Activated CD4-positive, alpha-beta T cell treated with anti-CD3 and anti-CD28 coated beads, Interleukin-2, amount 50 U/mL, for 24 hours (primary cell): ENCODE results near the gene TAF3.
A peak's percentile ranks its signal among the peaks of the same experiment; 100 is the strongest.
"Not testable (repeated sequence)": the region's sequence is repeated elsewhere in the genome, so short reads cannot be mapped to it uniquely, and the experiment has no call there.

Experiments used
- DNase-seq, 2 donors: peaks; one replicate each; pipeline ENCODE4 v3.0.0-alpha.2; 2020; ENCODE audit warnings: low read depth in 1 of 2, low spot score in 1 of 2

TAF3 gene

DNA sequence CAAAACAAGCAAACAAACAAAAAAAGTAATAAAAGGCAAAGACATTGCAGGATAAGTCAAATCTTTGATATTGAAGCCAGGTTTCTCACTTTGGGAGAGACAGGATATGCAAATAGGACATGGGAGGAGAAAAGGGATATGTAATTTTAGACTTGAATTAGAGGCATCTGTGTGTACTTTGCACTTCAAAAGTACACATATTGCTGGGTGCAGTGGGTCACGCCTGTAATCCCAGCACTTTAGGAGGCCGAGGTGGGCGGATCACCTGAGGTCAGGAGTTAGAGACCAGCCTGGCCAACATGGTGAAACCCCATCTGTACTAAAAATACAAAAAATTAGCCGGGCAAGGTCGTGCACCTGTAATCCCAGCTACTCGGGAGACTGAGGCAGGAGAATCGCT is 6.6 kb upstream of the TAF3 start:
- not testable (repeated sequence) for DNase-seq

DNA sequence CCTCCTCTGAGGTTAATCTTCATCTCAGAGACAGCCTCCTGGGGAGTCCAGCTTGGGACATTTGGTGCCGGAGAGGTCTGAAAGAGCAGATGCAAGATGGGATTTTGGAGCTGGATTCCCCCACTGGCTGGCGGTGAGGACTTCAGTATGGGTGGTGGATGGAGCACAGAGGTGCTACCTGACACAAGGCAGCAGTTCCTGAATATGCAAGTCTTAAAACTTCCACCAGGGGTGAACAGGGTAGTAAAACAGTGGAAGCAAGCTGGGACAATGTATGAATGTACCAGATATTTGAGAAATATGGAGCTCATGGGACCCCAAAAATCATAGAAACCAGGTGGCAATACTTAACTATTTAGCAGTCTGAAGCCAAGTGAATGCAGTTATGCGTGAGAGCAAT is 4.8 kb upstream of the TAF3 start:
- DNase-seq = no peak

DNA sequence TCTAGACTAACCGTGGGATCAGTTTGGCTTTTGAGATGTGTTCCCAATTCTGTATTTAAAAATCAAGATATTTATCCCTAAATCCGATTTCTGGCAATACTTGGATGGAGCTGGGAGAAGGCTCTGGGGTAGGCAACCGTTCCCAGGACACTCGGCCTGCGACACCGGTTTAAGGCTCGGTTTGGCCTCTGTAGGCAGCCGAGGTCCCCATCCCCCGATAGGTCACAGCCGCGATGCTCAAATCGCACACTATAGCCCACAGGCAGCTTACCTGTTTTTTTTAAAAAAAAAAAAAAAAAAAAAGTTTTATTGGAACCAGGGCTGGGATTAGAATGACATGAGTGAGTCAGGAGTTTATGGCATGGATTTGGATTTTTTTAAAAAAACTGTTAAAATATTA is 729 bp upstream of the TAF3 start:
- DNase-seq = no peak

DNA sequence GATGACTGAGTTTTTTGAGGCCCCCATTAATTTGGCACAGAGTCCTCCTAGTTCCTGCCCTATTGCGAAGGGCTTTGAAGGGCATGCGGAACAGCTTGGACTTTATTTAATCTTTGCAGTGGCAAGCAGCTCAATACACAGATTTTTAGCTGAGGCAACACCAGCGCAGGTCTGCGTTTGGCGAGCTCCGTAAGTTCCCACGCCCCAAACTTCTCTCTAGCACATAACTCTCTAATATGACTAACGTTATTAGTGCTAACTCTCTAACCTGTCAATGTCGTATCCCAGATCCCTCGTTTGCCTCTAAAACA is 366 bp upstream of the TAF3 start:
- DNase-seq = no peak

DNA sequence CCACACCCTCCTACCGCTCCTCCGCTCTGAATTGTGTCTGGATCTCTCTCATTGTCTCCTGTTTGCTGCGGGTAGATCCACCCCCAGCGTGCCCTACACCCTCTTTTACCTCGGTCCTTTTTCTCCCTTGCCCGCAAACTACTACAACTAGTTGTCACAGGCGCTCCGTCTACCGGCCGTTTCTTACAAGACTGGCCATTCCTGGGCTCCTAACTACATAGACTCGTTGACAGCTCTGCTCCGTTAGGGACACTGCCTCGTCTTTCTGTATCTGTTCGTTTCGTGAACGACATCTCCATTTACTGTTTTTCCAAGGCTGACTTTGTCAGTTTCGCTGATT is 786 bp downstream of the TAF3 start:
- DNase-seq = peak in 1 of 2 donors; percentile 15

DNA sequence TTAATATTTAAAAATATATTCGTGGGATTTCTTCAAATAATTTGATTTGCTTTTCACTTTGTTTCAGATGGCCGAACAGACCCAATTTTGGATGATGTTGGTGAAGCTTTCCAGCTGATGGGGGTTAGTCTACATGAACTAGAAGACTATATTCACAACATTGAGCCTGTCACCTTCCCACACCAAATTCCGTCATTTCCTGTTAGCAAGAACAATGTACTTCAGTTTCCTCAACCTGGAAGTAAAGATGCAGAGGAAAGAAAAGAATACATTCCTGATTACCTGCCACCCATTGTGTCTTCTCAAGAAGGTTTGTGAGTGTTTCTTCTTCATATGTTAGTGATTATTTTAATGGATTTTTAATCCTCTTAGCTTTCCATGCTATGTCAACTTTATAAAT is 5.9 kb downstream of the TAF3 start:
- no peak for DNase-seq

DNA sequence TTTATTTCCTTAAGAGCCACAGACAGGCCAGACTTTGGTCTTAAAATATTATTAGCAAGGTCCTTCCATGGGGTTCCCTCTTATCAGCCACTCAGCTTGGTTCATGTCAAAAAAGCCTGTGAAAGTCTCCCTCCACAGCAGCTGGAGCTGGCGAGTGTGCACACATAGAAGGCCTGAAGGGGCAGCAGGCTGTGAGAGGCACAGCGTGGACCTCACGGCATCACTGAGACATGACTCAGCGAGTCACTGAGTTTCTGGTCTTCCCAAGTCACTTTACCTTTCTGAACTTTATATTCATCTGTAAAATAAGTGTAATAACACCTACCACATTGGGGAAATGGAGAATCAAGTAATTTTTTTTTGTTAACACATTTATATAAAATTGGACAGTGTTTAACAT is 8.7 kb downstream of the TAF3 start:
- DNase-seq = no peak

DNA sequence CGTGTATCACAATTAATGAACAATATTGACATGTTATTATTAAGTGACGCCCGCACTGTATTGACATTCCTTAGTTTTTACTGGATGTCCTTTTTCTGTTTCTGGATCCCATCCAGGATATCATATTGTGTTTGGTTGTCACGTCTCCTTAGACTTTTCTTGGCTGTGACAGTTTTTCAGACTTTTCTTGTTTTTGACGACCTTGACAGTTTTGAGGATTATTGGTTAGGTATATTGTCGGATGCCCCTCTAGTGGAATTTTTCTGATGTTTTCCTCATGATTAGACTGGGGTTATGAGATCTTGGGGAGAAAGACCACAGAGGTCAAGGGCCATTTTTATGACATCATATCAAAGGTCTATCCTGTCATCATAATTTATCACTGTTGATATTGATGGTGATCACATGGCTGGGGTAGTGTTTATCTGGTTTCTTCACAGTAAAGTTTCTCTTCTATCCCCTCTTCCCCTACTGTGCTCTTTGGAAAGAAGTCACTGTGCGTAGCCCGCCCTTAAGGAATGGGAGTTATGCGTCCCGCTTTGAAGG is 11.1 kb downstream of the TAF3 start:
- no peak for DNase-seq

DNA sequence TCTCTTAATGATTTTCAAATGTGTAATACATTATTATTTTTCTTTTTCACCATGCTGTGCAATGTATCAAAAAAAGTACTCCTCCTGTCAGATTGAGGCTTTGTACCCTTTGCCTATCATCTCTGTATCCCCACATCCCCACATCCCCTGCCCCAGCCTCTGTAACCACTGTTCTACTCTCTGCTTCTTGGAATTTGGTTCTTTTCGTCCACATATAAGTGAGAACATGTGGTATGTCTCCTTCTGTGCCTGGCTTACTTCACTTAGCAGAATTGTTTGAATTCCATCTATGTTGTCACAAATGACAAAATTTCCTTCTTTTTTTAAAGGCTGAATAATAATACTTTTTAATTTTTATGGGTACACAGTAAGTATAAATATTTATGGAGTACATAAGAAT is 13.8 kb downstream of the TAF3 start:
- DNase-seq = no peak

DNA sequence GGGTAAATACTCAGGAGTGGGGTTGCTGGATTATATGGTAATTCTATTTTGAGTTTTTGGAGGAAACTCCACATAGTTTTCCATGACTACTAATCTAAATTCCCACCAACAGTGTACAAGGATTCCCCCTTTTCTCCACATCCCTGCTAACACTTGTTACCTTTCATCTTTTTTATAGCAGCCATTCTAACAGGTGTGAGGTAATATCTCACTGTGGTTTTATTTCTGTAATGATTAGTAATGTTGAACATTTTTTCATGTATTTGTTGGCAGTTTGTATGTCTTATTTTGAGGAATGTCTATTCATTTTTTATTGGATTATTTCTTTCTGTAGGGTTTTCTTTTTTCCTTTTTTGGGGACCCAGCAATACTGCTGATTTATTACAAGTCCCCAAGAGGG is 14.9 kb downstream of the TAF3 start:
- DNase-seq = no peak

DNA sequence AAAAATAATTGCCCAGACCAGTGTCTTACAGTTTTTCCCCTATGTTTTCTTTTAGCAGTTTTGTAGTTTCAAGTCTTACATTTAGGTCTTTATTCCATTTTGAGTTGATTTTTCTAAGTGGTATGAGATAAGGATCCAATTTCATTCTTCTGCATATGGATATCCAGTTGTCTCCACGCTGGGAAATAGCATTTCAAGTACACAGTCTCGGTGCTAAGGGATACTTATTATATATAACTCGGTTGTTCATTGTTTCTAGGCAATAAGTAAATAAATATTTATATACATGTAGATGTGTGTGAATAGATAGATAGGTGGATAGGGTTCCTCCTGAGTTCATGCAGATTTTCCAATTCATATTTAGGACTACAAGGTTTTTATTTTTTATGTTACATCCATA is 16.0 kb downstream of the TAF3 start:
- DNase-seq = no peak

DNA sequence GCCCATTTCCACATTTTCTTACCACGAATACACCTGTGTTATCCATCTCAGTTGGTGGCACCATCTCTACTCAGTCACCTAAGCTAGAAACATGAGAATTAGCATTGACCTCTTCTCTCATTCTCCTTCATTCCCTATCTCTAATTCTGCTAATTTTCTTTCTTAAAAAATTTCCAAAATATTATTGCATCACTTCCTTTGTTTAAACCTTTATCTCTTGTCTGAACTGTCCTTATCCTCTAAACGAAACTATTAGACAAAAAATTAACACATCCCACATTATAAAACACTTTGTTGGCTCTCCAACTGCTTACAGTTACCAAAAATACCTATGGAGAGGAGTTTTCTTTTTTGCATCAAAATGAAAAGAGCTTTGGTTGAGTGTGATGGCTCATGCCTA is 18.3 kb downstream of the TAF3 start:
- DNase-seq = no peak

DNA sequence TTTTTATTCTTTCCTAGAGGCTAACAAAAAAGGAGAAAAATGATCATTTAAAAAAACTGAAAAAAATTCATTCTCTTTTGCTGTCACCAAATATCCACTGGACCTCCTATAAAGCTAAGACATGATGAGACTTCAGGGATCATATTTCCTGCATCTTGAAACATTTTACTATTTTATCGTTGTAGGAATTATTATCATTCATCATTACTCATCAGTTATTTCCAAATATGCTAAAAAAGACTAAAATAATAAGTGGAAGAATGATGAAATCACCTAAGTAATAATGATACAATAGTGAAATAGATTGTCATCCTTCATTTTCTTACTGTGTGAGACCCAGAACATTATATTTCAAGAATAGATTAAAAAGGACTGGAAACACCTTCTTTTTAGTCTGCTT is 28.3 kb downstream of the TAF3 start:
- DNase-seq = no peak

DNA sequence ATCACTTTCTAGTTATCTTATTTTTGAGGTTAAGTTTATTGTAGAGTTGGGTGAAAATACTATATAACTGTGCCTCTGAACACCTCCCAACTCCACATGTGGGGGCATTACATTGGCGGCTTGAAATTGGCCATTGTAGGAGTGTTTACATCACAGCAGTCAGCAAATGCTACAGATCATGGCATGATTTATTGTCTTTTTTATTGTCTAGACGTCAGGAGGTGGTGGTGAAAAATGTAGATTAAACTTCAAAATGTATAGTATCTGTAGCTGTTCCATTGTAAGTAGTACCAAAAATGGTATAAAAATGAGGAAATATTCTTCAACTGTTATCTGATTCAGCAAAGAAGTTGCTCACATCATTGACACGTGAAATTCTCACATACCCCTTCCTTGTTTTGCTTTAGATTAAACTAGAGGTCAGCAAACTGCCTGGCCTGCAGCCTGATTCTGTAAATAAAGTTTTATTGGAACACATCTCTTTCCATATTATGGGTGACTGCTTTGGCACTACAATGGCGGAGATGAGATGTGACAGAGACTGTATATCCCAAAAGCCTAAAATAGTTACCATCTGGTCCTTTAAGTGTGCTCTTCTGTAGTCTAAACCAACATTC is 35.0 kb downstream of the TAF3 start:
- DNase-seq = no peak

DNA sequence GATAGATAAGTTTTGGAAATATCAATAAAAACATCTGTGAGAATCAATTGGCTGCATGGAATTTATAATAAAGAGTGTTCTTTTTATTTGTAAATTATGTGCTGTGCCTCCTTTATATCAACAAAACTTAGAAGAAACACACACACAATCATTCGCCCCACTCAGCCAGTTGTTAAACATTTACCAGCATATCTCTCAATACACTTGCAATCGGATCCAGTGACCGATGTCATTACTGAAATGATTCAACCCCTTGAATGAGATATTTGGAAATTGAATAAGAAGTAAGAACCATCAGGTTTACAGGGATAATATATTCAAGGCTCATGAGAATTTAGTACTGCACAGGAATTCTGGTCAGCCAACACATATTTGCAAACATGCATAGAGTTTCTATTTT is 35.6 kb downstream of the TAF3 start:
- DNase-seq = no peak

DNA sequence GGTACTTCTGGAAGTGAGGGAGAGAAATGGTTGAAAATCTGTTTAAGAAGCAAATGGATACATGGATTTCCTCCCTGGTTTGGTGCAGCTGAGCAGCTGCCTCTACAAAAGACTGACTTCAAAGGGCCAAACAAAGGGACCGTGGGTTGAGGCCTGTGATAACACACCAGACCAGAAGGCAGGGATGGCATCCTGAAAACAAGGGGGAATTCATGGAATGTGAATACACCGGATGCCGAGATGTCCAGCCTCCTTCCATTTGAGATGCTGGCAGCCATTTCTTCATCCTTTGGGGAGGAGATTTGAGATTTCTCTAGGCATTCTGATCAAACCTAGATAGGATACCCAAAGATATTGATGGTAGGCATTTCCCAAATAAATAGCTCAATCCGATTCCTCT is 36.9 kb downstream of the TAF3 start:
- no peak for DNase-seq

DNA sequence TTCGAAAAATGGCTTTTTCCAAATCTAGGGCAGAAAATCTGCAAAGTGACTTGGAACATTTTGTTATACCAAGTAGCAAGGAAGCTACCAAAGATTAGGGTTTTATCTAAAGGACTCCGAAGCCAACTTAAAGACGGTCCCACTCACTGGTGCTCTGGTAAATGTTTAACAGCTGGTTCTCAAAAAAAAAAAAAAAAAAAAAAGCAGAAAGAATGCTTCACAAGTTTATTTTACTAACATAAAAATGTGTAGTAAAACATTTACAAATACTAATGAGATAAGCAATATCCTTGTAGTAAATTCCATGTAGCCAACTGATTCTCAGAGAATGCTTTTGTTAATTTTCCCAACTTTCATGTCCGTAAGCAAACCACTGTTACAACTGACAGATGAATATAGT is 38.4 kb downstream of the TAF3 start:
- DNase-seq = no peak

DNA sequence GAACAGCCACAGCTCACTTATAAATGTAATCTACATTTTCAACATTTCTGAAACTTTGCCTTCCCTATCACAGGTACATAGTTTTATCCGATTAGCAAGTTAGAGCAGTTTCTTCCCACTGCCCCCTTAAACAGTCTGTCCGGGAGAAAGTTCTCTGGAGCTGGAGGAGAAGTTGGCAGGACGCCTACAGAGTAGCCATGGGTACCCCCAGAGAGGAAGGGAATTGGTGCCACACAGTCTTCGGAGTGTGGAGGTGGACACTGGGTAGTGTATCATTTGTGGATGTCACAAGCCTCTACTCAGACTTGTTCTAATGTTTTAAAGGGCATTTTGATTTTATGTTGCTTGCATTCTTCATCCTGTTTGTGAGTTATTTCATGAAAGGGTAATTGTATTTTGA is 39.0 kb downstream of the TAF3 start:
- DNase-seq = no peak

DNA sequence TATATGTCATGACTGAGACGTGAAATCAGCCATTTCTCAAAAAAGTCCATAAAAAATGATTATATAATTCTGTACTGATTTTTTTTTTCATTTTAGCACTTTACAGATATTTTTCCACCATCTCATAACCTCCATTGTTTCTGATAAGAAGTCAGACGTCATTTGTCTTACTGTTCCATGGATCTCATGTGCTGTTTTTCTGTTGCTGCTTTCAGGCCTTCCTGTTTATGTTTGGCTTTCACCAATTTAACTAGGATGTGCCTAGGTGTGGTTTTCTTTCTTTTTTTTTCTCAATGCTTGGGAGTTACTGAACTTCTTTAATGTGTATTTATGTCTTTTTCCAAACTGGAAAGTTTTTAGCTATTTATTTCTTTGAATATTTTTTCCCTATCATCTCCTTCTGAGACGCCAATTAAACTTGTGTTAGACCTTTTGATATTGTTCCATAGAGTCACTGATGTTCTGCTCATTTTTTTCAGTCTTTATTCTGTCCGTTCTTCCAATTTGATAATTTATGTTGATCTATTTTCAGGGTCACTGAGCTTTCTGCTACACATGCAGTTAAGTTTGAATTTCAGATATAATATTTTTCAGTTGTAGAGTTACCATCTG is 43.3 kb downstream of the TAF3 start:
- DNase-seq = no peak

DNA sequence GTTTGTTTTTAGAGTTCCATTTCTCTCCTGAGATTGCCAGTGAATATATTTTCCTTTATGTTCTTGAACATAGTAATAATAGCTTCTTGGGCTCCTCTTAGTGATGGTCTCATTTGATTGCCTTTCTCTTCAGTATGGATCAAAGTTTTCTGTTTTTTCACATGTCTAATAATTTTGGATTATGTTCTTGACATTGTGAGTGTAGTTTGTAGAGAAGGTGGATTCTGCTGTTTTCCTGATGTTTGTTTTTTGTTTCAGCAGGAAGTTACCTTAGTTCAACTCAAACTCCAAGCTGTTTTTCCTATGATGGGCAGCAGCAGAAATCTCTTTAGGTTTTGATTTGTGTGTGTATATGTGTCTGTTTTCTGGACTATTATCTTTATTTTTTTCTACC is 43.8 kb downstream of the TAF3 start:
- no peak for DNase-seq

DNA sequence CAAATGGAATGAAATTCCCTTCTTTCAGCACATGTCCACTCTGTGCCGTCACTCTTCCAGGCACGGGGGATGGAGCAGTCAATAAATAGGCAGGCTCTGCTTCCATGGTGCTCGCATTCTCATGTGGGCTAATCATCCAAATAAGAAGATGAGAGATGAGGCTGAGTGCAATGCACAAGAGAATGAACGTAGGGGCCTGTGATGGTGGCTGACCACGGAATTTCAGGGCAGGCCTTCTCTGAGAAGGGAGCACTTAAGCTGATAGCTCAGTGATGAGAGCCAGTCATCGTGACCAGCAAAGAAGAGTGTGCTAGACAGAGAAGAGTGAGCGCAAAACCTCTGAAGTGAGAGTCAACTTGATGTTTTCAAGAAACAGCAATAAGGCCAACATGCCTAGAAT is 47.9 kb downstream of the TAF3 start:
- no peak for DNase-seq

DNA sequence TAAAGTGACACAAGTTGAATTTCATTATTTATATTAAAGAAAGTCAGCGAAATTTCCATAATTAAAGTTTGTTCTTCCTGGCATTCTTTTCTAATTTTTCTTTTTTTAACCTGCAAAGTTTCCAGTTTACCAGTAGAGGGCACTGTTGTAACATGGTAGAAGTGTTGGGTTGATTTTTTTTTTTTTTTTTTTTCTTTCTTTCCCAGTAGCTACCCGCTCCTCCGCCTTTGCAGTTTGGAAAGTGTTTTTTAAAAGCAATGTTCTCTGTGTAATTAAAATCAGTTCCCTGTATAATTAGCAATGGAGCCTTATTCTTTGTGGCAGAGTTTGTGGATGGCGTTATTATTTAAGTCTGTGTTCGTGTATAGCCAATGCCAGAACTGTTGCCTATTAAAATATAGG is 53.7 kb downstream of the TAF3 start:
- peak in 1 of 2 donors; percentile 4 for DNase-seq

DNA sequence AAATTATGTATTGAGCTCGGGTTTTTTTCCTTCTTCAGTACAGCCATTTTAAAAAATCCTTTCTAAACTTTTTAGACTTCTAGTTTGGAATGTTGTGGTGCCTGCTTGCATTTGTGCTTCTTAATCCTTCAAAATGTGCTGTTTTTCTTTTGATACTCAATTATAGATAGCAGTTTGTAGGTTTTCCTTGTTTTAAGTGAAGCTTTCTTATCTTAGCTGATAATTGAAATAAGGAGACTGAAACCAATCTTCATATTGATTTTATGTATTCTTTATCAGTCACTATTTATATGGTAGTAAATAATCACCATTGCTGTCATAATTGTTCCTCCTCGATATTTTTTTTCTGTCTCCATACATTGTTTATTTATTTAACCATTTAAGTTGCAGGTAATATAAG is 56.6 kb downstream of the TAF3 start:
- no peak for DNase-seq
